A549 (cell line): Measurements from ENCODE around the gene CANT1. TPM values are rescaled to one million over a fixed set of nuclear protein-coding genes. Genes with fewer than 3 reads are reported as not detected.

ENCODE experiments used
- ATAC-seq, 2 experiments: fragments of 200-7000 bp in 1 of 2; fragments of >200 bp in 1 of 2; cut with Nextera tagmentation in 1 of 2; cut with Tn5 transposase in 1 of 2; 3 replicates each; pipeline versions ENCODE4 v1.8.0 to v1.9.1; 2018 to 2020; ENCODE audit warnings: mild to moderate bottlenecking in 1 of 2, moderate library complexity in 1 of 2
- CTCF ChIA-PET: fragments of 300-600 bp; sonication (Branson Sonifier 250); formaldehyde crosslinking; extraction: SDS; loops from one replicate; lab custom pipeline; 2021; ENCODE audit warnings: antibody characterized with exemption, inconsistent platforms; lab: Yijun Ruan, JAX
- POLR2A ChIA-PET: fragments of 350-600 bp; formaldehyde crosslinking; extraction: SDS; loops from one replicate; lab custom pipeline; 2021; ENCODE audit warnings: antibody characterized with exemption, inconsistent platforms; lab: Yijun Ruan, JAX
- DNase-seq, 2 experiments: peaks; one replicate each; pipeline versions ENCODE4 v3.0.0 to v3.0.0-alpha.2; 2011 to 2016; ENCODE audit warnings: low read depth in 1 of 2, low spot score in 1 of 2
- FAIRE-seq: peaks from 2 replicates; lab custom pipeline; 2011; peaks lifted over from hg19 to GRCh38; lab: Jason Lieb, UNC
- H3K27ac ChIP-seq, 2 experiments: fragments of >200 bp; sonication (Bioruptor Twin); formaldehyde crosslinking; 3 replicates each; pipeline ENCODE4 v1.5.1; 2016 to 2017
- H3K4me1 ChIP-seq: fragments of >200 bp; sonication (Bioruptor Twin); formaldehyde crosslinking; 3 replicates; pipeline ENCODE4 v1.6.1; 2016
- H3K4me2 ChIP-seq: fragments of >200 bp; sonication (Bioruptor Twin); formaldehyde crosslinking; 3 replicates; pipeline ENCODE4 v1.6.1; 2016
- H3K4me3 ChIP-seq: fragments of >200 bp; sonication (Bioruptor Twin); formaldehyde crosslinking; 3 replicates; pipeline ENCODE4 v1.5.1; 2016
- H3K9me3 ChIP-seq: fragments of >200 bp; sonication (Bioruptor Twin); formaldehyde crosslinking; 3 replicates; pipeline ENCODE4 v1.6.1; 2016
- CEBPB ChIP-seq, 2 experiments: fragments of >200 bp in 1 of 2; sonication (Bioruptor Twin) in 1 of 2; formaldehyde crosslinking in 1 of 2; IDR thresholded peaks; 2 replicates each; pipeline ENCODE4 v1.6.1; 2012 to 2016
- CHD2 ChIP-seq: fragments of 150-350 bp; IDR thresholded peaks from 2 replicates; pipeline ENCODE4 v1.6.1; 2014; ENCODE audit warnings: low read length; ENCODE audit not compliant: partially characterized antibody
- CTCF ChIP-seq: fragments of >200 bp; sonication (Bioruptor Twin); formaldehyde crosslinking; IDR thresholded peaks from 3 replicates; pipeline ENCODE4 v1.5.1; 2016
- ESRRA ChIP-seq: fragments of 150-350 bp; IDR thresholded peaks from 2 replicates; pipeline ENCODE4 v1.6.1; 2014; ENCODE audit warnings: mild to moderate bottlenecking, low read length, borderline replicate concordance
- FOXS1 ChIP-seq: fragments of 250-450 bp; sonication (Bioruptor Pico); IDR thresholded peaks from 2 replicates; pipeline ENCODE4 v1.5.0; 2020; ENCODE audit warnings: mild to moderate bottlenecking, moderate library complexity
- GATA3 ChIP-seq: IDR thresholded peaks from 2 replicates; pipeline ENCODE4 v1.6.1; 2012; ENCODE audit warnings: borderline replicate concordance
- KDM5A ChIP-seq: fragments of 200-600 bp; sonication (generic); IDR thresholded peaks from 2 replicates; pipeline ENCODE4 v1.6.1; 2016; ENCODE audit warnings: antibody characterized with exemption, mild to moderate bottlenecking
- MAFK ChIP-seq: fragments of 450-650 bp; IDR thresholded peaks from 2 replicates; pipeline ENCODE4 v1.6.1; 2014; ENCODE audit not compliant: partially characterized antibody
- MYC ChIP-seq: IDR thresholded peaks from 2 replicates; pipeline ENCODE4 v1.6.1; 2012; ENCODE audit warnings: mild to moderate bottlenecking, inconsistent platforms, low read length, improper control_type of control experiment, borderline replicate concordance
- NR3C1 ChIP-seq: fragments of >200 bp; sonication (Bioruptor Twin); formaldehyde crosslinking; IDR thresholded peaks from 3 replicates; pipeline ENCODE4 v1.6.1; 2017
- PHF8 ChIP-seq: fragments of 200-600 bp; sonication (generic); IDR thresholded peaks from 2 replicates; pipeline ENCODE4 v1.6.1; 2016; ENCODE audit warnings: low read depth, mild to moderate bottlenecking, antibody characterized with exemption, moderate library complexity, borderline replicate concordance
- POLR2A ChIP-seq: IDR thresholded peaks from 2 replicates; pipeline ENCODE4 v1.6.1; 2012; ENCODE audit warnings: mild to moderate bottlenecking, low read length
- RCOR1 ChIP-seq: fragments of 150-350 bp; IDR thresholded peaks from 2 replicates; pipeline ENCODE4 v1.6.1; 2014; ENCODE audit warnings: antibody characterized with exemption, low read length, low read depth
- REST ChIP-seq: fragments of 200-600 bp; sonication (generic); IDR thresholded peaks from 2 replicates; pipeline ENCODE4 v1.6.1; 2016; ENCODE audit warnings: antibody characterized with exemption, mild to moderate bottlenecking, moderate library complexity
- RNF2 ChIP-seq: fragments of 200-600 bp; sonication (generic); IDR thresholded peaks from 2 replicates; pipeline ENCODE4 v1.6.1; 2016; ENCODE audit warnings: low read depth, mild to moderate bottlenecking, antibody characterized with exemption, moderate library complexity, borderline replicate concordance
- SREBF2 ChIP-seq: fragments of 450-650 bp; IDR thresholded peaks from 2 replicates; pipeline ENCODE4 v1.6.1; 2014; ENCODE audit warnings: mild to moderate bottlenecking, moderate library complexity
- ZC3H11A ChIP-seq: fragments of 450-650 bp; IDR thresholded peaks from 2 replicates; pipeline ENCODE4 v1.6.1; 2014; ENCODE audit warnings: antibody characterized with exemption, mild to moderate bottlenecking
- ZNF302 ChIP-seq: fragments of 250-450 bp; sonication (Bioruptor Pico); IDR thresholded peaks from 2 replicates; pipeline ENCODE4 v1.9.0; 2021; ENCODE audit warnings: inconsistent platforms, mild to moderate bottlenecking, moderate library complexity
- ZSCAN20 ChIP-seq: fragments of 250-450 bp; sonication (Bioruptor Pico); IDR thresholded peaks from 2 replicates; pipeline ENCODE4 v1.8.0; 2022; ENCODE audit warnings: mild to moderate bottlenecking, moderate library complexity
- WGBS: methylation state at CpG from one replicate; pipeline ENCODE4 v1.1.6; 2017; ENCODE audit errors: missing lambda C conversion rate; 5-methylcytosine and 5-hydroxymethylcytosine counted together
- polyA plus RNA-seq, 4 experiments: library from polyadenylated mRNA; depleted of rRNA in 3 of 4; stranded (reverse); fragments of >200 nt; fragmentation: RNase III in 1 of 4; extraction: RNeasy Plus Mini Kit Qiagen cat#74134 plus additional on column Dnase treatment in 1 of 4; gene quantifications; 2 replicates in 3 of 4; 3 replicates in 1 of 4; pipeline ENCODE4 v1.2.3, GENCODE V29; 2011 to 2017
- TF ChIP-seq, protein P1 (sequence below): fragments of 150-350 bp; IDR thresholded peaks from 2 replicates; pipeline ENCODE4 v1.6.1; 2014; ENCODE audit warnings: low read depth, mild to moderate bottlenecking, low read length
- TF ChIP-seq, protein P2 (sequence below): fragments of >200 bp; sonication (Bioruptor Twin); formaldehyde crosslinking; IDR thresholded peaks from 2 replicates; pipeline ENCODE4 v1.6.1; 2016

Gene CANT1
- polyA plus RNA-seq, 2 of the 4 experiments (the other 2 are of a cell fraction) = 65.5 to 67.6 TPM

- Histone ChIP-seq H3K4me2 (no peak overlapping the region), H3K27ac (no peak overlapping the region), H3K4me3 (no peak overlapping the region), H3K4me1 (no peaks in the 10 kb centered on the region; the same call in 2 of the 3 replicates), H3K9me3 (no peaks in the 10 kb centered on the region)
- CTCF ChIA-PET = interaction anchor here (0.7 to 2.1 kb wide), 5 partner anchors 8 to 654 kb away, joined by 3 to 5 read pairs (median 4); no protein-coding TSS in a partner anchor
- WGBS = 94% methylated on average over 17 of the region's 17 CpGs
- DNase-seq (no peak), FAIRE-seq (no peak), ATAC-seq (no peak)
- POLR2A ChIA-PET = no interaction called here
- TF ChIP-seq POLR2A (no peak), ESRRA (no peak), FOXS1 (CRISPR knock-in tag) (no peak), MAFK (no peak), CHD2 (no peak), REST (no peak), SREBF2 (no peak), ZSCAN20 (CRISPR knock-in tag) (no peak), CEBPB (IDR thresholded peaks at IDR 0.05) (no peak), GATA3 (no peak), KDM5A (no peak), ZNF302 (no peak)
These were observed 10.4 kb downstream of the CANT1 start for GRCh38 chr17:78999056-78999768.

GRCh38 chr17:78998311-78999055, 11.1 kb downstream of the CANT1 start:
- no peak for DNase-seq

More at GRCh38 chr17:78998311-78999055, 11.1 kb downstream of the CANT1 start:
- TF ChIP-seq CTCF = no peak
- TF ChIP-seq RCOR1 = no peak
- TF ChIP-seq, protein P1, sequence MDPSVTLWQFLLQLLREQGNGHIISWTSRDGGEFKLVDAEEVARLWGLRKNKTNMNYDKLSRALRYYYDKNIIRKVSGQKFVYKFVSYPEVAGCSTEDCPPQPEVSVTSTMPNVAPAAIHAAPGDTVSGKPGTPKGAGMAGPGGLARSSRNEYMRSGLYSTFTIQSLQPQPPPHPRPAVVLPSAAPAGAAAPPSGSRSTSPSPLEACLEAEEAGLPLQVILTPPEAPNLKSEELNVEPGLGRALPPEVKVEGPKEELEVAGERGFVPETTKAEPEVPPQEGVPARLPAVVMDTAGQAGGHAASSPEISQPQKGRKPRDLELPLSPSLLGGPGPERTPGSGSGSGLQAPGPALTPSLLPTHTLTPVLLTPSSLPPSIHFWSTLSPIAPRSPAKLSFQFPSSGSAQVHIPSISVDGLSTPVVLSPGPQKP = no peak
- no peak for TF ChIP-seq NR3C1
- TF ChIP-seq, protein P2, sequence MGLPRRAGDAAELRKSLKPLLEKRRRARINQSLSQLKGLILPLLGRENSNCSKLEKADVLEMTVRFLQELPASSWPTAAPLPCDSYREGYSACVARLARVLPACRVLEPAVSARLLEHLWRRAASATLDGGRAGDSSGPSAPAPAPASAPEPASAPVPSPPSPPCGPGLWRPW = no peak
- TF ChIP-seq ZC3H11A = no peak
- TF ChIP-seq PHF8 = no peak
- no peak for TF ChIP-seq MYC
- no peak for TF ChIP-seq RNF2
- Histone ChIP-seq H3K4me1 (no peaks in the 10 kb centered on the region; the same call in 2 of the 3 replicates), H3K27ac (no peak overlapping the region), H3K9me3 (no peaks in the 10 kb centered on the region), H3K4me2 (no peak overlapping the region), H3K4me3 (no peak overlapping the region)
- POLR2A ChIA-PET = no interaction called here
- FAIRE-seq (no peak), ATAC-seq (peak in 1 of 2 experiments; percentile 17; a peak in 2 of 6 replicates)
- 86% methylated on average over 24 of the region's 28 CpGs for WGBS
- CTCF ChIA-PET = interaction anchor here (0.9 to 5.9 kb wide), 4 partner anchors 27 to 655 kb away, joined by 3 to 28 read pairs (median 4); no protein-coding TSS in a partner anchor
